ENCODE measurements around the gene FHAD1. TPM values are rescaled to one million over a fixed set of nuclear protein-coding genes. Genes with fewer than 3 reads are reported as not detected.

The FHAD1 gene
- total RNA-seq, 1 donor from 2014 or later: not detected

GRCh38 chr1:15324869-15325335 is 77.9 kb downstream of the FHAD1 start:
- Mint-ChIP-seq H3K4me3 (ENCODE audit: low read depth) (no peak overlapping the region), H3K9me3 (peaks cover 14% of the 10 kb centered on the region), H3K36me3 (ENCODE audit: low read depth) (no peaks in the 10 kb centered on the region), H3K27ac (no peak overlapping the region), H3K4me1 (ENCODE audit: low read depth) (peaks cover 11% of the 10 kb centered on the region), H3K27me3 (ENCODE audit: low read depth) (peaks cover 21% of the 10 kb centered on the region)
- no peak for DNase-seq (ENCODE audit: low spot score)
- intact Hi-C loops (cut with micrococcal nuclease): loop anchor here (5.0 kb wide), 2 partner anchors 37 to 92 kb away; no protein-coding TSS in a partner anchor

GRCh38 chr1:15325375-15326085 is 78.5 kb downstream of the FHAD1 start:
- no peak overlapping the region for H3K27ac Mint-ChIP-seq
- no peak for DNase-seq (ENCODE audit: low spot score)
- no peak overlapping the region for H3K4me3 Mint-ChIP-seq (ENCODE audit: low read depth)
- H3K27me3 Mint-ChIP-seq (ENCODE audit: low read depth): peaks cover 19% of the 10 kb centered on the region
- intact Hi-C loops (cut with micrococcal nuclease): loop anchor here (5.0 kb wide), 2 partner anchors 37 to 92 kb away; no protein-coding TSS in a partner anchor
- H3K9me3 Mint-ChIP-seq: peaks cover 8% of the 10 kb centered on the region
- H3K4me1 Mint-ChIP-seq (ENCODE audit: low read depth): peaks cover 11% of the 10 kb centered on the region
- H3K36me3 Mint-ChIP-seq (ENCODE audit: low read depth): no peaks in the 10 kb centered on the region

GRCh38 chr1:15326691-15327588 is 79.9 kb downstream of the FHAD1 start:
- intact Hi-C loops (cut with micrococcal nuclease): loop anchor here (5.0 kb wide), 2 partner anchors 35 to 90 kb away; no protein-coding TSS in a partner anchor
- Mint-ChIP-seq H3K4me3 (ENCODE audit: low read depth) (no peak overlapping the region), H3K36me3 (ENCODE audit: low read depth) (no peaks in the 10 kb centered on the region), H3K9me3 (no peaks in the 10 kb centered on the region), H3K27me3 (ENCODE audit: low read depth) (peaks cover 19% of the 10 kb centered on the region), H3K4me1 (ENCODE audit: low read depth) (peaks cover 13% of the 10 kb centered on the region), H3K27ac (no peak overlapping the region)
- DNase-seq (ENCODE audit: low spot score): no peak

GRCh38 chr1:15328351-15329103 is 81.5 kb downstream of the FHAD1 start:
- intact Hi-C loops (cut with micrococcal nuclease): loop anchor here (5.0 kb wide), 2 partner anchors 34 to 89 kb away; no protein-coding TSS in a partner anchor
- Mint-ChIP-seq H3K27ac (no peak overlapping the region), H3K27me3 (ENCODE audit: low read depth) (peaks cover 26% of the 10 kb centered on the region), H3K4me3 (ENCODE audit: low read depth) (no peak overlapping the region), H3K9me3 (no peaks in the 10 kb centered on the region), H3K4me1 (ENCODE audit: low read depth) (peaks cover 14% of the 10 kb centered on the region), H3K36me3 (ENCODE audit: low read depth) (no peaks in the 10 kb centered on the region)
- DNase-seq (ENCODE audit: low spot score): no peak

GRCh38 chr1:15329104-15329820 is 82.2 kb downstream of the FHAD1 start:
- Mint-ChIP-seq H3K4me1 (ENCODE audit: low read depth) (peaks cover 14% of the 10 kb centered on the region), H3K36me3 (ENCODE audit: low read depth) (no peaks in the 10 kb centered on the region), H3K9me3 (no peaks in the 10 kb centered on the region), H3K4me3 (ENCODE audit: low read depth) (no peak overlapping the region), H3K27ac (no peak overlapping the region), H3K27me3 (ENCODE audit: low read depth) (peaks cover 28% of the 10 kb centered on the region)
- intact Hi-C loops (cut with micrococcal nuclease): loop anchor here (5.0 kb wide), 2 partner anchors 33 to 88 kb away; no protein-coding TSS in a partner anchor
- no peak for DNase-seq (ENCODE audit: low spot score)

GRCh38 chr1:15330028-15330427 is 83.0 kb downstream of the FHAD1 start:
- intact Hi-C loops (cut with micrococcal nuclease): loop anchor here (2.0 kb wide), 1 partner anchor 17 kb away; no protein-coding TSS in a partner anchor
- H3K36me3 Mint-ChIP-seq (ENCODE audit: low read depth): no peaks in the 10 kb centered on the region

GRCh38 chr1:15331180-15331579 is 84.2 kb downstream of the FHAD1 start:
- no peak overlapping the region for H3K27ac Mint-ChIP-seq
- DNase-seq (ENCODE audit: low spot score): no peak
- H3K9me3 Mint-ChIP-seq: no peaks in the 10 kb centered on the region
- H3K27me3 Mint-ChIP-seq (ENCODE audit: low read depth): peaks cover 35% of the 10 kb centered on the region
- intact Hi-C loops (cut with micrococcal nuclease): loop anchor here (2.0 kb wide), 1 partner anchor 16 kb away; no protein-coding TSS in a partner anchor
- no peak overlapping the region for H3K4me3 Mint-ChIP-seq (ENCODE audit: low read depth)
- H3K36me3 Mint-ChIP-seq (ENCODE audit: low read depth): no peaks in the 10 kb centered on the region
- H3K4me1 Mint-ChIP-seq (ENCODE audit: low read depth): peaks cover 9% of the 10 kb centered on the region

More at GRCh38 chr1:15330028-15330427, 83.0 kb downstream of the FHAD1 start:
- H3K4me3 Mint-ChIP-seq (ENCODE audit: low read depth): no peak overlapping the region
- no peak overlapping the region for H3K27ac Mint-ChIP-seq
- peaks cover 29% of the 10 kb centered on the region for H3K27me3 Mint-ChIP-seq (ENCODE audit: low read depth)
- DNase-seq (ENCODE audit: low spot score): no peak
- H3K4me1 Mint-ChIP-seq (ENCODE audit: low read depth): peaks cover 14% of the 10 kb centered on the region
- no peaks in the 10 kb centered on the region for H3K9me3 Mint-ChIP-seq

GRCh38 chr1:15331734-15332133 is 84.7 kb downstream of the FHAD1 start:
- H3K36me3 Mint-ChIP-seq (ENCODE audit: low read depth): no peaks in the 10 kb centered on the region
- DNase-seq (ENCODE audit: low spot score): no peak
- peaks cover 41% of the 10 kb centered on the region for H3K27me3 Mint-ChIP-seq (ENCODE audit: low read depth)
- peaks cover 9% of the 10 kb centered on the region for H3K4me1 Mint-ChIP-seq (ENCODE audit: low read depth)
- H3K27ac Mint-ChIP-seq: no peak overlapping the region
- no peaks in the 10 kb centered on the region for H3K9me3 Mint-ChIP-seq
- H3K4me3 Mint-ChIP-seq (ENCODE audit: low read depth): no peak overlapping the region
- intact Hi-C loops (cut with micrococcal nuclease): loop anchor here (2.0 kb wide), 1 partner anchor 15 kb away; no protein-coding TSS in a partner anchor

GRCh38 chr1:15332525-15332924 is 85.5 kb downstream of the FHAD1 start:
- Mint-ChIP-seq H3K36me3 (ENCODE audit: low read depth) (no peaks in the 10 kb centered on the region), H3K27ac (no peak overlapping the region), H3K4me3 (ENCODE audit: low read depth) (no peak overlapping the region), H3K4me1 (ENCODE audit: low read depth) (peaks cover 11% of the 10 kb centered on the region), H3K9me3 (no peaks in the 10 kb centered on the region), H3K27me3 (ENCODE audit: low read depth) (peaks cover 41% of the 10 kb centered on the region)
- intact Hi-C loops (cut with micrococcal nuclease): no loop called here
- DNase-seq (ENCODE audit: low spot score): no peak

GRCh38 chr1:15332952-15333715 is 86.1 kb downstream of the FHAD1 start:
- Mint-ChIP-seq H3K9me3 (no peaks in the 10 kb centered on the region), H3K4me3 (ENCODE audit: low read depth) (no peak overlapping the region), H3K4me1 (ENCODE audit: low read depth) (peaks cover 16% of the 10 kb centered on the region), H3K27ac (no peak overlapping the region), H3K36me3 (ENCODE audit: low read depth) (no peaks in the 10 kb centered on the region), H3K27me3 (ENCODE audit: low read depth) (peaks cover 42% of the 10 kb centered on the region)
- intact Hi-C loops (cut with micrococcal nuclease): no loop called here
- DNase-seq (ENCODE audit: low spot score): no peak

GRCh38 chr1:15334995-15335394 is 88.0 kb downstream of the FHAD1 start:
- Mint-ChIP-seq H3K4me1 (ENCODE audit: low read depth) (peaks cover 16% of the 10 kb centered on the region), H3K27ac (no peak overlapping the region), H3K9me3 (no peaks in the 10 kb centered on the region), H3K27me3 (ENCODE audit: low read depth) (peaks cover 41% of the 10 kb centered on the region), H3K36me3 (ENCODE audit: low read depth) (no peaks in the 10 kb centered on the region), H3K4me3 (ENCODE audit: low read depth) (no peak overlapping the region)
- intact Hi-C loops (cut with micrococcal nuclease): no loop called here
- no peak for DNase-seq (ENCODE audit: low spot score)
